Lower lobe of right lung (tissue), 2 donors: ENCODE data around the gene SFTA2. TPM values are rescaled to one million over a fixed set of nuclear protein-coding genes. Genes with fewer than 3 reads are reported as not detected.
A peak's percentile ranks its signal among the peaks of the same experiment; 100 is the strongest.

ENCODE experiments used
- ATAC-seq, 2 donors: fragments of 200-7000 bp; cut with Tn5 transposase; one replicate each; pipeline ENCODE4 v1.9.1; 2020 to 2022; ENCODE audit warnings: mild to moderate bottlenecking in 2 of 2, moderate library complexity in 2 of 2
- DNase-seq: peaks from one replicate; pipeline ENCODE4 v3.0.0-alpha.2; 2020
- H3K27ac ChIP-seq: fragments of 200-600 bp; one replicate; pipeline ENCODE4 v1.8.0; 2022
- H3K27me3 ChIP-seq: fragments of 200-600 bp; one replicate; pipeline ENCODE4 v1.8.0; 2022; ENCODE audit warnings: low read depth
- H3K36me3 ChIP-seq: fragments of 200-600 bp; one replicate; pipeline ENCODE4 v1.8.0; 2022; ENCODE audit warnings: mild to moderate bottlenecking
- H3K4me1 ChIP-seq: fragments of 200-600 bp; one replicate; pipeline ENCODE4 v1.8.0; 2022
- H3K4me3 ChIP-seq: fragments of 200-600 bp; one replicate; pipeline ENCODE4 v1.8.0; 2022; ENCODE audit warnings: mild to moderate bottlenecking
- H3K9me3 ChIP-seq: fragments of 200-600 bp; one replicate; pipeline ENCODE4 v1.8.0; 2022
- intact Hi-C: fragments of 100-400 bp; cut with DNase I; formaldehyde crosslinking; loops from one replicate; pipeline ENCODE4 v1.11.0; 2022
- total RNA-seq: library from RNA; stranded (reverse); fragmentation: NEBNext Ultra II Directional; extraction: Animal tissue kit (Norgen Biotek cat#: 25700); gene quantifications from one replicate; pipeline ENCODE4 v1.2.1, GENCODE V29; 2021
- TF ChIP-seq, protein P1 (sequence below): fragments of 200-600 bp; IDR thresholded peaks from one replicate; pipeline ENCODE4 v1.8.0; 2022; ENCODE audit warnings: antibody characterized with exemption, mild to moderate bottlenecking
- donor health status: DM: no; HTN: yes; CAD: no; lungs with severe emphysema.

SFTA2 gene
- total RNA-seq, 1 donor from 2014 or later = 351 TPM

DNA sequence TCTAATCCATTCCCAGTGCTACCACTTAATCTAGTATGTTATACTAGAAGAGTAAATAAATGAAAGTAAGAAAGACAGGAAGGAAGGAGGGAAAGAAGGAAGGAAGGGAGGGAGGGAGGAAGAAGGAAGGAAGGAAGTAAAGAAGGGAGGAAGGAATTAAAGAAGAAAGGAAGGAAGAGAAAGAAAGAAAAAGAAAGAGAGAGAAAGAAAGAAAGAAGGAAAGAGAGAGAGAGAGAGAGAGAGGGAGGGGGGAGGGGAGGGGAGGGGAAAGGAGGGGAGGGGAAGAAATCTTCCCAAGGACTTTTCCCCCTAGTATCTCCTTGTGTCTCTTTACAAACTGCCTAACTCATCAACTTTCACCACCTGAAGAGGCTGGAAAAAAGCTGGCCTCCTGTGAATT is 30.7 kb upstream of the SFTA2 start:
- H3K27ac ChIP-seq = no peak overlapping the region
- intact Hi-C loops = no loop called here
- DNase-seq (no peak), ATAC-seq (no peak)
- H3K27me3 ChIP-seq = no peaks in the 10 kb centered on the region
- H3K9me3 ChIP-seq = no peaks in the 10 kb centered on the region
- H3K4me3 ChIP-seq = no peak overlapping the region
- peaks cover 18% of the 10 kb centered on the region for H3K4me1 ChIP-seq
- TF ChIP-seq, protein P1, sequence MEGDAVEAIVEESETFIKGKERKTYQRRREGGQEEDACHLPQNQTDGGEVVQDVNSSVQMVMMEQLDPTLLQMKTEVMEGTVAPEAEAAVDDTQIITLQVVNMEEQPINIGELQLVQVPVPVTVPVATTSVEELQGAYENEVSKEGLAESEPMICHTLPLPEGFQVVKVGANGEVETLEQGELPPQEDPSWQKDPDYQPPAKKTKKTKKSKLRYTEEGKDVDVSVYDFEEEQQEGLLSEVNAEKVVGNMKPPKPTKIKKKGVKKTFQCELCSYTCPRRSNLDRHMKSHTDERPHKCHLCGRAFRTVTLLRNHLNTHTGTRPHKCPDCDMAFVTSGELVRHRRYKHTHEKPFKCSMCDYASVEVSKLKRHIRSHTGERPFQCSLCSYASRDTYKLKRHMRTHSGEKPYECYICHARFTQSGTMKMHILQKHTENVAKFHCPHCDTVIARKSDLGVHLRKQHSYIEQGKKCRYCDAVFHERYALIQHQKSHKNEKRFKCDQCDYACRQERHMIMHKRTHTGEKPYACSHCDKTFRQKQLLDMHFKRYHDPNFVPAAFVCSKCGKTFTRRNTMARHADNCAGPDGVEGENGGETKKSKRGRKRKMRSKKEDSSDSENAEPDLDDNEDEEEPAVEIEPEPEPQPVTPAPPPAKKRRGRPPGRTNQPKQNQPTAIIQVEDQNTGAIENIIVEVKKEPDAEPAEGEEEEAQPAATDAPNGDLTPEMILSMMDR = no peak
- H3K36me3 ChIP-seq = no peaks in the 10 kb centered on the region

DNA sequence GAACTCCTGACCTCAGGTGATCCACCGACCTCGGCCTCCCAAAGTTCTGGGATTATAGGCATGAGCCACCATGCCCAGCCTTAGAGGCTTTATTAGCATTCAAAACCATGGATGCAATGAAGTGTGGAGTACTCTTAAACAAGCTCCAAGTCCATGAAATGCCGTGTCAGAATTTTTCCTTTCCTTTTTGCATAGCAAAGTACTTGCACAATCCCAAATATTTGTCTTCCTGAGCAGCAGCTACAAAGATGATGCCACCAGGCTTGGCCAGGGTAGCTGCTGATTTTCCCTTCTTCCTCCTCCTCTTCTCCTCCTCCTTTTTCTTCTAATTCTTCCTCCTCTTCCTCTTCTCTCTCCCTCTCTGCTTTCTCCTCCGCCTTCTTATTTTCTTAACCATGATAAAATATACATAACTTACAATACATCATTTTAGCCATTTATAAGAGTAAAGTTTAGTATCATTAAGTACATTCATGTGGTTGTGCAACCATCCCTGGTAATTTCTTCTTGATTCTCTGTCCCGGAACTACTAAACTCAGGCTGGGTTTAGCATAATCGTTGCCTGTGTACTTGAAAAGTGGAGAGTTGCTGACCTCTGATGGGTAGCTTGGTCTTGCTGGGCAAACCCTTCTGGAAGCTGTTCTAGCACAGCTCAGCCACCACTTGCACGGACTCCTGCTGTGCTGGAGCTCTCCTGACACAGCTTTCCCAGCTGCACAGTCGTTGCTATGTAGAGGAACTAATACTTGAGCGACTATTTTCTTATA is 29.1 kb upstream of the SFTA2 start:
- Histone ChIP-seq H3K4me3 (no peak overlapping the region), H3K9me3 (no peaks in the 10 kb centered on the region), H3K36me3 (no peaks in the 10 kb centered on the region), H3K4me1 (peaks cover 21% of the 10 kb centered on the region), H3K27me3 (no peaks in the 10 kb centered on the region), H3K27ac (no peak overlapping the region)
- TF ChIP-seq, protein P1 = no peak
- DNase-seq (no peak), ATAC-seq (peak; percentile 80 to 90)
- intact Hi-C loops = no loop called here

DNA sequence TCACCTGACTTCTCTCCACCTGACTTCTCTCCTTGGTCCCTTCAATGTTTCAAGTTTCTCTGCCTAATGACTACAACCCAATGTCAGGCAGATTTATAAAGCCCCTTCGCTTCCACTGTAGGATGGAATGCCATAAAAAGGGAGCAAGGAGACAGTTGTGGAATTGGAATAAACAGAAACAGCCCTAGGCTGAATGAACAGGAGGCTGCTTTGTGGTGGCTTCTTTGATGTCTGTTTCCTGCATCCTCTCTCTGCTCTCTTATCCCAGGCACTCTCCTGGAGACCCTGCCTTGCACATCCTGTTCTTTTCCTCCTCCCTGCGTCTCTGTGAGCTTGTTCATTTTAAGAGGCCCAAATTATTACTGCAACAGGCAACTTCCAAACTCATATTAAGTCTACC is 25.7 kb upstream of the SFTA2 start:
- Histone ChIP-seq H3K27ac (no peak overlapping the region), H3K27me3 (no peaks in the 10 kb centered on the region), H3K4me1 (peaks cover 35% of the 10 kb centered on the region), H3K9me3 (no peaks in the 10 kb centered on the region), H3K36me3 (no peaks in the 10 kb centered on the region), H3K4me3 (no peak overlapping the region)
- TF ChIP-seq, protein P1 = no peak
- DNase-seq (no peak), ATAC-seq (no peak)
- intact Hi-C loops = no loop called here

DNA sequence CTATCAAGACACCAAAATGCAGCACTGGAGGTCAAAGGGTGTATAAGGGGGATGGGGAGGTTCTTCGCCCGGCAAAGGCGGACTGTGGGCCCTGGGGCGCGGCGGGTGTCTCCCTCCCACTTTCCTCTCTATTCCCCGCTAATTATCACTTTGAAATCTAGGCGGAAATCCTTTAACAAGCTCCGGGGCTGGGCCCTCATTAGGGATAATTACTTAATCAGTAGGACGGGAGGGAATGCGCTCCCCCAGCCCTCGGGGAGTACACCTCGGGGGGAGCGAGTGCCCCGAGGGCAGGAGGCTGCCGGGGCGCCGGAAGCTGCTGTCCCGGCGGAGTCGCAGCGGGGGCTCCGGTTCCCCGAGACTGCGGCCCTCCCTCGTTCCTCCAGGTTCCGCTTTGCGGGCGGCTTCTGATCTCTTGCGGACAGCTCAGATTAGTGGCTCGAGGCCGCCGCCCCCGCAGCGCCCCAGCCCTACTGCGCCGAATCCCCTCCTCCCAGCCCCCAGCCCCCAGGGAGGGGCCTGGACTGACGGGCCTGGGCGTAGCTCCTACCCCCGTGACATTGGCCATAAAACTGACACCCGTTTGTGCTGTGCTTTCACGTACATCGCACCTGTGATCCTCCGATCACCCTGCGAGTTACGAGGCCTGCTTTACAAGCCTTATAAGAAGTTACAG is 23.5 kb upstream of the SFTA2 start:
- TF ChIP-seq, protein P1 = no peak
- H3K27ac ChIP-seq = peak overlapping the region; percentile 82
- no peaks in the 10 kb centered on the region for H3K36me3 ChIP-seq
- peak overlapping the region; percentile 57 for H3K4me3 ChIP-seq
- peak; percentile 92 to 95 for ATAC-seq
- H3K9me3 ChIP-seq = no peaks in the 10 kb centered on the region
- H3K27me3 ChIP-seq = no peaks in the 10 kb centered on the region
- peak; percentile 86 for DNase-seq
- peaks cover 19% of the 10 kb centered on the region for H3K4me1 ChIP-seq
- intact Hi-C loops = no loop called here

DNA sequence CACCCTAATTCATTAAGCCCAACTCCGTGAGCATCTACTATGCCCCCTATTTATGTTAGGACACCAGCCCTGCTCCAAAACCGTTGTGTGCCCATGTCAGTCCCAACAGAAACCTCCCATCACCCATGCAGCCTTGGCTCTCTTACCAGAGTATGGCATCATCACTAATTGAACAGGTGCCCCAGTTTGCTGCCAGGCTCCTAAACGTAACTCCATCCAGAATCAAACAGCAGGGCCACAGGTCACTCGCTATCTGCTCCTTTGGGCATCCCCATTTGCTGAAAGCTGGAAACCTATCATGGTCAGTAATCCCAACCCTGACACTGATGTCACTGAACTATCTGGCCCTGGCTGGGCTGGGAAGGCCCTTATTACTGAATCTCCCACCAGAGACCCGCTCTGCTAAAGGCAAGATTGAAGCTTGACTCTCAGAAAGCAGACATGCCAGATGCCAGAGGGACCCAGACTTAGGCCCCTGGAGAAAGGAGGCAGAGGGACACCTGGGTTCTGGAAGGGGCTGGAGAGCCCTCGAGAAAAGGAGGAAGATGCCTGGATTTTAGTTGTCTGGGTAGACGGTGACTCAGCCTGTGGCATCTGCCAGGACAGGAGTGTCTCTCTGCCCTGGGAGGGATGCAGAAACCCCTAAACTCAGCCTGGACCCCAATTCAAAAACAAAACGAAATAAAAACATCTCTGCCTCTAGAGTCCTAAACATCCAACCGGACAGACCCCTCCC is 22.8 kb upstream of the SFTA2 start:
- ATAC-seq (peak in 1 of 2 donors; percentile 31), DNase-seq (no peak)
- H3K4me1 ChIP-seq = peaks cover 17% of the 10 kb centered on the region
- H3K27ac ChIP-seq = peak overlapping the region; percentile 82
- no peaks in the 10 kb centered on the region for H3K9me3 ChIP-seq
- no peaks in the 10 kb centered on the region for H3K36me3 ChIP-seq
- intact Hi-C loops = no loop called here
- TF ChIP-seq, protein P1 = no peak
- H3K4me3 ChIP-seq = peak overlapping the region; percentile 57
- no peaks in the 10 kb centered on the region for H3K27me3 ChIP-seq
